ENCODE results near the gene CATSPERD.

CATSPERD gene

DNA sequence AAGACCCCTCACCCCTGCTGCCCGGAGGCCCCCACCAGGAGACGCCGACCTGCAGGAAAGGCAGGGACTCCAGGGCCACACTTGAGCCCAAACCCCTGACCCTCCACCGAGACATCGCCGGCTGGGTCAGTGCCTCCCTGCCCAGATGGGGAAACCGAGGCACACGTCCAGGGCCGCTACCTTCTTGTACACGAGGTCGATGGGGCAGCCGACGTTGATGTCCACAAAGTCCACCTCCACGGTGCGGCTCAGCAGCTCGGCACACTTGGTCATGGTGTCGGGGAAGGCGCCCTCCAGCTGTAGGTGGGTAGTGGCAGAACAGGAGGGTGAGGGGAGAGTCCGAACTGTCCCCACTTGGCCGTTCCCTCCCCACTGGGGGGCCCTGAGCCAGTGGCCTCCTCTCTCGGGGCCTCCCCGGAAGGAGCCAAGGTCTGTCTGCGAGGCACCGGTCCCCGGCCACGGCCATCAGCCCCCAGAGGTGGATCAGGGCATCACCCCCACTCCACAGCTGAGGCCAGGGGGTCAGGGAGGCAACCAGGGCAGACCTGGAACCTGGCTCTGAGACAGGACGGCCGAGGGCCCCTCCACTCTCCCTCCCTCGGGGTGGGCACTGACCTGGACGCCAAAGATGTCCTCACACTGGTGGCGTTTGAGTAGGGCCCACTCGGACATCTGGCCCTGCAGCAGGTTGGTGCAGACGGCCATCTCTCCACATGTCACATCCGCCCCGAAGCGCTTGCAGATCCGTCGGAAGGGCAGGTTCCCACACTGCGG is 67.2 kb downstream of the CATSPERD start:
- DNase-seq (ENCODE audit: low read depth): no peak

- DNase-seq (ENCODE audit: low read depth): no peak
Observed at GRCh38 chr19:5788422-5788821, 68.0 kb downstream of the CATSPERD start.

DNA sequence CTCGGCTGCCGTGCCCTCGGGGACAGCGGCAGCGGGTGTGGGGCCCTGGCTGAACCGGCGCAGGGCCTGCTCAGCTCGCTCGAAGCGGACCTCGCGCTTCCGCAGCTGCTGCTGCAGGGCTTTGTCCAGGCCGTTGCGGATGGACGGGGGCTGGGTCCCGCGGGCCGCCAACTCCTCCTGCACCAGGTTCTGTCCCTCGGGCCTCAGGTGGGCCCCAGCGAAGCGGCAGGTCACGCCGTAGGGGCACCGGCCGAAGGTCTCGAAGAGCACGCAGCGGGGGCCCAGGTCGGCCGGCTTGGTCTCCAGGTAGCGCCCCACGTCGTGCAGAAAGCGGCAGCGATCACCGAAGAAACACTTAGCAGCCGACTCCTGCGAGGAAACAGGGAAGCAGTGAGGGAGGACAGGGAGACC is 68.9 kb downstream of the CATSPERD start:
- DNase-seq (ENCODE audit: low read depth): no peak

- no peak for DNase-seq (ENCODE audit: low read depth)
Observed at GRCh38 chr19:5789886-5790558, 69.6 kb downstream of the CATSPERD start.

DNA sequence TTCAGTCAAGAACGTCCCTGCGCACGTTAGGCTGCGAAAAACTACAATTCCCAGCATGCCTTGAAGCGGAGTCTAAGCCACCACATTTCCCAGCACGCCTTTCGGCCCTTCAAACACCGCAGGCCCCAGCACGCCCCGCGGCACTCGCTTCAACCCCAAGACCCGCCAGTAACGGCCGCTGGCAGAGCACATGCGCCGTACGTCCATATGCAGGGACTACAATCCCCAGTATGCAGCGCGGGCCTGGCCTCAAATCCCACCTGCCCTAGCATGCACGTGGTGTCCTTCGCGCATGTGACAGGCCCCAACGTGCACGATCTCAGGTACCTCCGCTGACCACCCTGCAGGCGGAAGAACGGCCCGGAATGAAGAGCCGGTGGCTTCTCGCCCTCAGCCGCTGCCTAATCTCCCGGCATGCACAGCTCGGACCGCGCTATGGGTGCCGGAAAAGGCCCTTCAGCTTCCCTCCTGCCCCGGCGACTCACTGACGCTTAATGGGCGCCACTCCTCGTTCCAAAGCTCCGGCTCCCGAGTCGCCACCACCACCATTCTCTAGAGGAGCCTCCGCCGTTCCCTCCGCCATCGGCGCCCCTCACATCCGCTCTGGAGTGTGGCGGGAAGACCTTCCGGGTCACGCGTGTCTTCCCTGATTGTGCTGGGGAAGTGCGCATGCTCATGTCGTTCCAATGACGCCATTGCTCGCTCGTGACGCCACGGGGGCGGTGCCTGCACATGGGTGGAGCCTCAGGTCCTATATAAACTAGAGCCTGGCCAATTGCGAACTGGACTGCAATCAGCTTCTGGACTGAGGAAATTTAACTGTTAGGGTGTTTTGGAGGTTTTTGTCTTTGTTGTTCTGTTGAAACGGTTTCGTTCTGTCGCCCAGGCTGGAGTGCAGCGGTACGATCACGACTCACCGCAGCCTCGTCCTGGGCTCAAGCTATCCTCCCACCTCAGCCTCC is 70.4 kb downstream of the CATSPERD start, which contains the start of gene DUS3L:
Gene DUS3L, minus strand, starts transcription at position 605 of the 962 bp plus-strand sequence. Its CDS starts 22 bp downstream, at position 583.
- DNase-seq (ENCODE audit: low read depth): peak; percentile 91

DNA sequence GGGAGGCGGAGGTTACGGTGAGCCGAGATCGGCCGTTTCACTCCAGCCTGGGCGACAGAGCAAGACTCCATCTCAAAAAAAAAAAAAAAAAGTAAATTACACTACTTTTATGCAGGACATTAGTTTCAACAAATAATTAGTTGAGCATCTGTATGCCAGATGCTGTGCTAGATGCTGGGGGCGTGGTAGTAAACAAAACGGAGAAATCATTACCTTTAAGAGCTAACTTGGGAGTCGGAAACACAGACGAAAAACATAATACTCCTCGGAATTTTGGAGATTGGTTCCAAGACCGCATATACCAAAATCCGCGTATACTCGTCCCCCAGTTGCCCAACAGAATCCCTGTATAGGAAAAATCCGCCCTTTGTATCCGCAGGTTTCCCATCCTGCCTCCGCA is 71.8 kb downstream of the CATSPERD start:
- DNase-seq (ENCODE audit: low read depth): no peak

DNA sequence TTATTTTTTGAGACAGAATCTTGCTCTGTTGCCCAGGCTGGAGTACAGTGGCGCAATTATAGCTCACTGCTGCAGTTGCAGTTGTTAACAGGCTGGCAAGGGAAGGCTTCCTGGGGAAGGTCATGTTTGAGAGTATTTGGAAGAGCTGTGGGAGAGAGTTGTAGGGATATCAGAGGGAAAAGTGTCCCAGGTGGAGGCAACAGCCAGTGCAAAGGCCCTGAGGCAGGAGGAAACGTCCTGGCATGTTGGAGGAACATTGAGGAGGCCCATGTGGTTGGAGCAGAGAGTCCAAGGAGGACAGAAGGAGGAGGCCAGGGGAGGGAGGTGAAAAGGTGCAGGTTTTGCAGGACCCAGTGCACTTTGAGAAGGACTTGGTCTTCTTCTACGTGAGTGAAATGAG is 72.8 kb downstream of the CATSPERD start:
- DNase-seq (ENCODE audit: low read depth): no peak

DNA sequence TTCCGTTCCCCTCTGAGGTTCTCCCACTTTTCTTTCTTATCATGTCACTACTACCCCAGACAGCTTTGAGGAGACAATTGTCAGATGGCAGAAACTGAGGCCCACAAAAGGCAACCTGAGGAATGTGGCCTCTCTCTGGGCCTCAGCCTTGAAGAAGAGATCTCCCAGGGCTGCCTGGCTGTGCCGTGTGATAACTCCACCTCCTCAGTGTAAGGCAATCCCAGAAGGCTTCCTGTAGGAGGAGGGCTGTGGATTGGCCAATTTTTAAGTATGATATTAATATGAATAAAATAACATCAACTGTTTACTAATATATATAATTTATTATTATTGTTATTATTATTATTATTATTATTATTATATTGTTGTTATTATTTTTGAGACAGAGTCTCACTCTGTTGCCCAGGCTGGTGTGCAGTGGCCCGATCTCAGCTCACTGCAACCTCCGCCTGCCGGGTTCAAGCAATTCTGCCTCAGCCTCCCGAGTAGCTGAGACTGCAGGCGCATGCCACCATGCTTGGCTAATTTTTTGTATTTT is 75.0 kb downstream of the CATSPERD start:
- DNase-seq (ENCODE audit: low read depth): no peak

GRCh38 chr19:5798244-5798643 is 77.8 kb downstream of the CATSPERD start:
- no peak for DNase-seq (ENCODE audit: low read depth)

DNA sequence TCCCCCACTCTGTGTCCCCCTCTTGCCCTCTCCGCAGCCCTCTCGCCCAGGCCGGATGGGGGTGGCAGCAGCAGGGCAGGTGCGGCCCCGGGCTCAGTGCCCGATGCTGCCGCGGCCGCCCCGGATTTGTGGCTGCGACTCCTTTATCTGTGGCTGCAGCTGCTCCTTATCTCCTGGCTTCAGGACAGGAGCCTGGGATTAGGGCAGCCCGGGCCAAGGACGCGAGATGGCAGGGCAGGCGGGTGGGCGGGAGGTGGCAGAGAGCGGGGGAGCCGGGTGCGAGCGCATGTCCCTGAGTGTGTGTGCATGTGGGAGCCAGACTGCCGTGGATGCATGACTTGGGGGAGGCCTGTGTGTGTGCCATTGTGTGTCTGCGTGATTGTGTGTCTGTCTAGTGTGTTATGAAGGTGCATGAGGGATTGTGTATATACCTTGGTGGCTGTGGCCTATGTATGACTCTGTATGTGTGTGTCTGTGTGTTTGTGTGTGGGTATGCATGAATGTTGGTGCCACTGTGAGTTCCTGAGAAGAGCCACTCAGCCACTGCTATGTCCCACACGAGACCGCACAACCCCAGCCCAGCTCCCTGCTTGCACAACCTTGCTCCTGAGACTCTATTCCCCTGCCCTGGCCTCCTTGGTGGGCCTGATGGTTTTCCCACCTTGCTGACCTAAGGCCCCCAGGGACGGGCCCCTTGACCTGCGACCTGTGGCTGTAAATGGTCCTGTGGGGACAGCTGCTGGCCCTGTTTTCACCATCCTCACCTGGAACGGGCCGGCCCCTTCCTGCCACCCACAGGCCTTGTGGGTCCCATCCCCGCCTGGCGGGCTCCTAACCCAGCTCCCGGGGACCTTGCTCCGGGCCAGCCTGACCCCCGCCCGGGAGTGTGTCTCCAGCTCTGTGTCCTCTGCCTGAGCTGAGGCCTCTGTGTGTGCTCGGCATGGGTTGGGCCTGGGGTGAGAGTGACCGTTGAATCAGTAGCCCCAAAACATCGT is 79.1 kb downstream of the CATSPERD start:
- no peak for DNase-seq (ENCODE audit: low read depth)

- DNase-seq (ENCODE audit: low read depth): no peak
Observed at GRCh38 chr19:5800361-5801270, 80.2 kb downstream of the CATSPERD start.

DNA sequence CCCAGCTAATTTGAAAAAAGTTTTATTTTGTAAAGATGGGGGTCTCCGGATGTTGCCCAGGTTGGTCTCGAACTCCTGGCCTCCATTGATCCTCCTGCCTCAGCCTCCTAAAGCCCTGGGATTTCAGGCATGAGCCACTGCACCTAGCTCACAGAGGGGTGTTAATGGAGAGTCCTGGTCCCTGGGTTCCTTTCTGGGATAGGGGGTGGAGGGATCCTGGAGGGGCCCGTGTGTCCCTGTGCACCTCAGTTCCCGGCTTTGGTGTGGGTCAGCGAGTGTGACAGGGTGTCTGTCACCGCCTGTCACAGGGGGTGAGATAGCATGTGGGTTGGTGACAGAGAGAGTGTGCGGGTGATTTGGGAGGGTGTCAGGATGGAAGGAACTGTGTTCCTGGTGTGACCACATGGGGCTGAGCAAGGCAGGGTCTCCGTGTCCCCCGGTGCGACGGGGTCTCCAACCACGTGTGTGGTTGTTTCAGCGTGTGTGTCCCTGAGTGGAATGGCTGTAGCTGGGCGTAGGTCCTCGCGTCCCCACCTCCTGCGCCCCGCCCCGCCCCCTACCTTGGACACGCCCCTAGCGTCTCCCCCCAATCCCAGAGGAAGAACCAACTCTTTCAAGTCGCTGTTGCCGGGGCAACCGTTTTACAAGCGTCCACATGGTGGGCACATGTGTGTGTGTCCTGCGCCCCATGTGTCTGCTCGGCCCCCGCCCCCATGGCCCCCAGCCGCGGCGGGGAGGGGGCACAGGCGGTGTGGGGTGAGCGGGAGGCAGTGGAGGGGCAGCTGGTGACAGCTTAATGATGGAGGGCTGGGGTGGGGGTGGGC is 81.6 kb downstream of the CATSPERD start:
- no peak for DNase-seq (ENCODE audit: low read depth)

GRCh38 chr19:5803441-5803751 is 83.0 kb downstream of the CATSPERD start:
- DNase-seq (ENCODE audit: low read depth): no peak

DNA sequence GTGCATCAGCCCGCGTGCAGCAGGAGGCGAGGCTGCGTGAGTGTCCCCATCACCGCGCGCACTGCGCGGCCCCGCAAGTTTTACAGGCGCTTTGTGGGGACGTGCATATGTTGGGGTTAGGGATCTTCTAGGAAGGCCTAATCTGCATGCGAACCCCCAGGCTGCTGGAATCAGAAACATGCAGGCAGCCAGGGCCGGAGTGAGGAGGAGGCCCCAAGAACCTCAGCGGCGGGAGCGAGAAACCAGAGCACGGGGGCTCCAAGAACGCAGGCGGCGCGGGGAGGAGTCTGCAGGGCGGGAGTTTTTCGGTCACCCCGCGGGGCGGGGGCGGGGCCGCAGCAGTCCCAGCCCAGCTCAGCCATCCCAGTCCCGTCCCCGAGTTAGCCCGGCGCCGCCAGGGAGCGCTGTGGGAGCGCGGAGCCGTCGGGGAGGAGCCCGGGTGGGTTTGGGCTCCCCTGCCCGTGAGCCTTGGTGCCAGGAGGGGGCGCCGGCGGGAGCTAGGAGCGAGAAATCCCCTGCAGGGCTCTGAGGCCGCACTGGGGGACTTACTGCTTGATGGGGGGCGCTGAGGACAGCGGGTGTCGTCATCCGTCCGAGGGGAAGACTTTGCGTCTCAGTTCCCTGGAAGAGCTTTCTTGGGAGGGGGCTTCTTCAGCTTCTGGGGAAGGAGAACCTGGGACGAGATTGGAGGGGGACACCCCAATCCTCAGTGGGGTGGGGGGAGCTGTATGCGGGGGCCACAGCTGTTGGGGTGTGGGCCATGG is 83.5 kb downstream of the CATSPERD start:
- peak; percentile 90 for DNase-seq (ENCODE audit: low read depth)

DNA sequence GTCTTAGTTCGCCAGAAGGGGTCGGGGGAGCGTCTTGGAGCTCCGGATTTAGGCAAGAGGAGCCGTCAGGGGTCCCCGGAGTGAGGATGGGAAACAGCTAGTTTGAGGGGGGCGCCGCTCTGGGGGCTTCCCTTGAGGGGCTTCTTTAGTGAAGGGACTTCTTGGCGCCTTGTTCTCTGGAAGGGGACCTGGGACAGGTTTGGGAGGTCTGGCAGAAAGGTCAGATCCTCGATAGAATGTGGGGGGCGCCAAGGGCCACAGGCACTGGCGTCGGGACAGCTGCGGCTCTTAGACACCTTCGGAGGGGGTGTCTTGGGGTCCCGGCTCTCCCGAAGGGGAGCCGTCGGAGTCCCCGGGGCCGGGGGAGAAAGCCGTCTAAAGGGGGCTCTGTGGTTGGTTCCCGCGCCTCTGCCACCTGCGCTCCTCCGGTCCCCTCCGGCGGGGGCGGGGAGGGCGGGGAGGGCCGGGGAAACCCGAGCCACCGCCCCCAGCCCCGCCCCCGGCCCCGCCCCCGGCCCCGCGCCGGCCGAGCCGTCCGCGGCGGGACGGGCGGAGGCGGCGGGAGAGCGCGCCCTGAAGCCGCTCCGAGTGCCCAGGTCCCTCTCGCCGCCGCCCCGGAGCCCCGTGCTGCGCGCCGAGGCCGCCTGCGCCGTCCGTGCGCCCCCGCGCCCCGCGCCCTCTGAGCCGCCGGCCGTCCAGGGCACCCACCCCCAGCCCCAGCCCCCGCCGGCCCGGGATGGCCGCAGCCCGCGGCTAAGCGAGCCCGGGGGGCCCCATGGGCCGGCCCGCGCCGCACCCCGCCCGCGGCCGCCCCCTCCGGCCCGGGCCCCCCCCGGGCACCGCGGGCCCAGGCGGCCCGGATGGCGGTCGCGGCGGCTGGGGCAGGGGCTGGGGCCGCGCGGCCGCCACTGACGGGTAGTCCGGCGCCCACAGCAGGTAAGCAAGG is 84.4 kb downstream of the CATSPERD start, which contains the start of gene NRTN:
Gene NRTN, plus strand, starts transcription at position 552 of the 946 bp plus-strand sequence. CDS start 19,099 bp downstream, outside the sequence.
- DNase-seq (ENCODE audit: low read depth): peak; percentile 38

DNA sequence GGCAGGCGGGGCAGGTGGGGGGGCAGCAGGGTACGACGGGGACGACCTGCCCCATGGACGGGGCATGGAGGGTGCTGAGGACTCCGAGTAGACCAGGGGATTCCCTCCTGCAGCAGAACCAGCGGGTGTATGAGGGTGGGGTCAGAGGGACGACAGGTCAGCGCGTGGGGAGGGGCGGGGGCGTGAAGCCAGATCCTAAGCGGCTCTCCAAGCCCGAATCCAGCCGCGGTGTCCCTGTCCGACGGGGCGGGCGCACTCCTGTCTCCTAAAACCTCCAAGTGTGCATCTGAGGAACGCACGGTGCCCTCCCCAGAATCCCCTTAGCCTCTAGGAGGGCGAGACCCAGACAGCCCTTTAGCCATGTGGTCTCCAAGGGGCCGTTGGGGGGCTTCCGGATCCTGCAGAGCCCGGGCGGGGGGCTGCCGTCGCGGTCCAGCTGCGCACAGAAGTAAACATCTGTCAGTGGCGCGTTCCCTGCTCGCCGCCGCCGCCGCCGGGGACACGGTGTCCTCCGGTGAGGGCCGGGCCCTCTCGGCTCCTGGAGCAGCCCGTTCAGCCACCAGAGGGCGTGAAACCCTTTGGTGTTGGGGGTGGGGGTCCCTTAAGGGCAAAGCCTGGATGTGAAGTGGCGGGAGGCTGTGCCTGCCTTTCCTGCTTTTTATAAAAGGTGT is 85.2 kb downstream of the CATSPERD start:
- peak; percentile 45 for DNase-seq (ENCODE audit: low read depth)
